Kidney (tissue), 14 donors: ENCODE data around the gene PLEKHJ1. TPM values are rescaled to one million over a fixed set of nuclear protein-coding genes. Genes with fewer than 3 reads are reported as not detected.

Experiments used
- DNase-seq, 5 donors: peaks; one replicate each; pipeline ENCODE4 v3.0.0-alpha.2; 2013 to 2020
- FAIRE-seq: peaks from 2 replicates; lab custom pipeline; 2012; peaks lifted over from hg19 to GRCh38; lab: Jason Lieb, UNC
- H3K27ac ChIP-seq, 2 donors: one replicate each; pipeline ENCODE4 v1.7.0; 2013; ENCODE audit warnings: low read depth in 2 of 2, low read length in 2 of 2, inconsistent platforms in 1 of 2
- H3K27me3 ChIP-seq: one replicate; pipeline ENCODE4 v1.7.1; 2013; ENCODE audit warnings: low read length, inconsistent platforms; ENCODE audit not compliant: control insufficient read depth, insufficient read depth
- H3K36me3 ChIP-seq, 3 donors: one replicate each; pipeline versions ENCODE4 v1.7.0 to v1.7.1; 2013; ENCODE audit warnings: low read length in 3 of 3, control low read depth in 1 of 3, inconsistent platforms in 1 of 3; ENCODE audit not compliant: insufficient read depth in 3 of 3, control insufficient read depth in 2 of 3
- H3K4me1 ChIP-seq, 3 donors: one replicate each; pipeline versions ENCODE4 v1.7.0 to v1.7.1; 2013; ENCODE audit warnings: low read length in 3 of 3, inconsistent platforms in 1 of 3, low read depth in 1 of 3; ENCODE audit not compliant: control insufficient read depth in 2 of 3, insufficient read depth in 2 of 3
- H3K4me3 ChIP-seq, 3 donors: one replicate each; pipeline versions ENCODE4 v1.7.0 to v1.8.1; 2013; ENCODE audit warnings: low read length in 3 of 3, control low read depth in 1 of 3, inconsistent platforms in 1 of 3
- H3K9ac ChIP-seq, 3 donors: one replicate each; pipeline versions ENCODE4 v1.7.0 to v1.7.1; 2013; ENCODE audit warnings: low read length in 3 of 3, control low read depth in 1 of 3, inconsistent platforms in 1 of 3
- H3K9me3 ChIP-seq, 3 donors: one replicate each; pipeline versions ENCODE4 v1.7.0 to v1.7.1; 2013; ENCODE audit warnings: low read length in 3 of 3, control low read depth in 1 of 3, inconsistent platforms in 1 of 3; ENCODE audit not compliant: control insufficient read depth in 2 of 3, insufficient read depth in 1 of 3
- intact Hi-C: fragments of 100-400 bp; cut with DNase I; formaldehyde crosslinking; loops from one replicate; pipeline ENCODE4 v1.11.1; 2022
- polyA plus RNA-seq: library from polyadenylated mRNA; stranded (reverse); fragments of 350-450 nt; fragmentation: Illumina TruSeq; extraction: RNeasy Lipid Tissue Mini Kit (QIAGEN cat#74804); gene quantifications from one replicate; pipeline ENCODE4 v1.2.3, GENCODE V29; 2014; ENCODE audit warnings: low read depth, low replicate concordance; ENCODE audit not compliant: insufficient read depth
- total RNA-seq: library from RNA; stranded (reverse); fragmentation: NEBNext Ultra II Directional; extraction: Animal tissue kit (Norgen Biotek cat#: 25700); gene quantifications from one replicate; pipeline ENCODE4 v1.2.1, GENCODE V29; 2021
- TF ChIP-seq, protein P1 (sequence below): IDR thresholded peaks from 3 replicates; pipeline ENCODE4 v1.5.1; 2012; ENCODE audit warnings: mild to moderate bottlenecking, moderate library complexity, borderline replicate concordance; ENCODE audit not compliant: insufficient read depth; ENCODE audit errors: extremely low read depth
- donor health status: control.
- donor health status: control.
- donor health status: control.
- donor health status: control.
- donor health status: control.
- donor health status: DM: yes; HTN: yes; CAD: no.
- donor health status: Normal renal cell carcinoma (clear cell type).

Gene PLEKHJ1
- total and polyA plus RNA-seq, 2 donors from 2014 or later: 59.7 to 156 TPM

DNA sequence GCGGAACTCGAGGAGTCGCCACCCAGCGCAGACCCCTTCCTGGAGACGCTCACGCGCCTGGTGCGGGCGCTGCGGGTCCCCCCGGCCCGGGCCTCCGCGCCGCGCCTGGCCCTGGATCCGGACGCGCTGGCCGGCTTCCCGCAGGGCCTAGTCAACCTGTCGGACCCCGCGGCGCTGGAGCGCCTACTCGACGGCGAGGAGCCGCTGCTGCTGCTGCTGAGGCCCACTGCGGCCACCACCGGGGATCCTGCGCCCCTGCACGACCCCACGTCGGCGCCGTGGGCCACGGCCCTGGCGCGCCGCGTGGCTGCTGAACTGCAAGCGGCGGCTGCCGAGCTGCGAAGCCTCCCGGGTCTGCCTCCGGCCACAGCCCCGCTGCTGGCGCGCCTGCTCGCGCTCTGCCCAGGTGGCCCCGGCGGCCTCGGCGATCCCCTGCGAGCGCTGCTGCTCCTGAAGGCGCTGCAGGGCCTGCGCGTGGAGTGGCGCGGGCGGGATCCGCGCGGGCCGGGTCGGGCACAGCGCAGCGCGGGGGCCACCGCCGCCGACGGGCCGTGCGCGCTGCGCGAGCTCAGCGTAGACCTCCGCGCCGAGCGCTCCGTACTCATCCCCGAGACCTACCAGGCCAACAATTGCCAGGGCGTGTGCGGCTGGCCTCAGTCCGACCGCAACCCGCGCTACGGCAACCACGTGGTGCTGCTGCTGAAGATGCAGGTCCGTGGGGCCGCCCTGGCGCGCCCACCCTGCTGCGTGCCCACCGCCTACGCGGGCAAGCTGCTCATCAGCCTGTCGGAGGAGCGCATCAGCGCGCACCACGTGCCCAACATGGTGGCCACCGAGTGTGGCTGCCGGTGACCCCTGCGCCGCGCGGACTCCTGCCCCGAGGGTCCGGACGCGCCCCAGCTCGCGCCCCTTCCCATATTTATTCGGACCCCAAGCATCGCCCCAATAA, 15.3 kb upstream of the PLEKHJ1 start:
- H3K9me3 ChIP-seq: no peaks in the 10 kb centered on the region
- FAIRE-seq (no peak), DNase-seq (peak in 1 of 5 donors; percentile 74)
- peaks cover 0 to 6% (median 0%) of the 10 kb centered on the region in 3 donors for H3K4me1 ChIP-seq
- H3K27me3 ChIP-seq: peaks cover 2% of the 10 kb centered on the region
- intact Hi-C loops: no loop called here
- TF ChIP-seq, protein P1, sequence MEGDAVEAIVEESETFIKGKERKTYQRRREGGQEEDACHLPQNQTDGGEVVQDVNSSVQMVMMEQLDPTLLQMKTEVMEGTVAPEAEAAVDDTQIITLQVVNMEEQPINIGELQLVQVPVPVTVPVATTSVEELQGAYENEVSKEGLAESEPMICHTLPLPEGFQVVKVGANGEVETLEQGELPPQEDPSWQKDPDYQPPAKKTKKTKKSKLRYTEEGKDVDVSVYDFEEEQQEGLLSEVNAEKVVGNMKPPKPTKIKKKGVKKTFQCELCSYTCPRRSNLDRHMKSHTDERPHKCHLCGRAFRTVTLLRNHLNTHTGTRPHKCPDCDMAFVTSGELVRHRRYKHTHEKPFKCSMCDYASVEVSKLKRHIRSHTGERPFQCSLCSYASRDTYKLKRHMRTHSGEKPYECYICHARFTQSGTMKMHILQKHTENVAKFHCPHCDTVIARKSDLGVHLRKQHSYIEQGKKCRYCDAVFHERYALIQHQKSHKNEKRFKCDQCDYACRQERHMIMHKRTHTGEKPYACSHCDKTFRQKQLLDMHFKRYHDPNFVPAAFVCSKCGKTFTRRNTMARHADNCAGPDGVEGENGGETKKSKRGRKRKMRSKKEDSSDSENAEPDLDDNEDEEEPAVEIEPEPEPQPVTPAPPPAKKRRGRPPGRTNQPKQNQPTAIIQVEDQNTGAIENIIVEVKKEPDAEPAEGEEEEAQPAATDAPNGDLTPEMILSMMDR: no peak
- H3K36me3 ChIP-seq: peaks cover 0 to 11% (median 0%) of the 10 kb centered on the region in 3 donors
- H3K4me3 ChIP-seq: no peak overlapping the region
- no peak overlapping the region for H3K27ac ChIP-seq
- H3K9ac ChIP-seq: no peak overlapping the region

DNA sequence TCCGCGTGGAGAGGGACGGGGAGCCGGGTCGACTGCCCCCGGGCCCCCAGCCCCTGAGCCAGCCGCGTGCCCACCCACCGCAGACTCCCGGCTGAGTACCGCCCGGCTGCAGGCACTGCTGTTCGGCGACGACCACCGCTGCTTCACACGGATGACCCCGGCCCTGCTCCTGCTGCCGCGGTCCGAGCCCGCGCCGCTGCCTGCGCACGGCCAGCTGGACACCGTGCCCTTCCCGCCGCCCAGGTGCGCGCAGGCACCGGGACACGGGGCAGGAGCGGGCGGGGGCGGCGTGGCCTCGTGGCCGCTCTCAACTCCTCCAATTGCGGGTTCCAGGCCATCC, 14.6 kb upstream of the PLEKHJ1 start:
- intact Hi-C loops: no loop called here
- no peak overlapping the region for H3K27ac ChIP-seq
- DNase-seq (peak in 1 of 5 donors; percentile 54), FAIRE-seq (no peak)
- peaks cover 0 to 16% (median under 1%) of the 10 kb centered on the region in 3 donors for H3K36me3 ChIP-seq
- TF ChIP-seq, protein P1: no peak
- H3K27me3 ChIP-seq: peaks cover 2% of the 10 kb centered on the region
- peaks cover 0 to 6% (median 0%) of the 10 kb centered on the region in 3 donors for H3K4me1 ChIP-seq
- no peaks in the 10 kb centered on the region for H3K9me3 ChIP-seq
- no peak overlapping the region for H3K9ac ChIP-seq
- H3K4me3 ChIP-seq: no peak overlapping the region

DNA sequence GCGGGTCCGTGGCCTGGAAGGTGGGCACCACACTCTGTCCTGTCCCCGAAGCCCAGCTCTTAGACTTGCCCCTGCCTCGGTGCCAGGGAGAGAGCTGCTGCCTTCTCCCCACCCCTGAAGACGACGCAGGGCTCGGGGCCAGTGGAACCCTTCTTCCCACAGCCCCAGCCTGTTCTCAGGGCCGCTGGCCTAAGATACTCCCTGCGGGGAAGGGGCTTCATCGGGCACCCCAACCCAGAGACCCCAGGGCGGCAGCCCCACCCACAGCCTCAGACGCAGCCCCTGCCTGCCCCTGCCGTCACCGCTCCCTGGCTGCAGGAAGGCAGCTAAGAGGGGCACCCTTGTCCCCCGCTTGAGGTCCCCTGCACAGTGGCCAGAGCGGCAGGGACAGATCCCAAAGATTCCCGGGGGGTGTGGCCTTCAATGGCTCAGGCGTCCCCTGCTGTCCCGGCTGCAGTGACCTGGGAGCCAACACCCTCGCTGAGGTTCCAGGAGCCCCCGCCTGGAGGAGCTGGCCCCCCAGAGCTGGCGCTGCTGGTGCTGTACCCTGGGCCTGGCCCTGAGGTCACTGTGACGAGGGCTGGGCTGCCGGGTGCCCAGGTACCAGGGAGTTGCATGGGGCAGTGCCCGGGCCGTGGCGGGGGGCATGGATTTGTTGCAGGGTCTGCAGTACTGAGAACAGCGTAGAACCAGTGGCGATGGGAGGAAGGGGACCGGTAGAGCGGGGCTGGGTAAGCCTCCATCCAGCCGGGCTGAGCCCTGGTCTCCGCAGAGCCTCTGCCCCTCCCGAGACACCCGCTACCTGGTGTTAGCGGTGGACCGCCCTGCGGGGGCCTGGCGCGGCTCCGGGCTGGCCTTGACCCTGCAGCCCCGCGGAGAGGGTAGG, 14.0 kb upstream of the PLEKHJ1 start:
- FAIRE-seq (no peak), DNase-seq (peak in 1 of 5 donors; percentile 76)
- H3K36me3 ChIP-seq: peaks cover 0 to 21% (median 4%) of the 10 kb centered on the region in 3 donors
- intact Hi-C loops: no loop called here
- H3K4me1 ChIP-seq: peaks cover 0 to 6% (median 0%) of the 10 kb centered on the region in 3 donors
- H3K27me3 ChIP-seq: peaks cover 2% of the 10 kb centered on the region
- no peak overlapping the region for H3K27ac ChIP-seq
- no peaks in the 10 kb centered on the region for H3K9me3 ChIP-seq
- no peak overlapping the region for H3K9ac ChIP-seq
- TF ChIP-seq, protein P1: no peak
- no peak overlapping the region for H3K4me3 ChIP-seq
